Choroid plexus epithelial cell (primary cell): ENCODE measurements around the gene LGR5.

Experiments
- DNase-seq: peaks from one replicate; pipeline ENCODE4 v3.0.0-alpha.2; 2010; ENCODE audit warnings: low read depth
- H3K4me3 ChIP-seq: 2 replicates; pipeline ENCODE4 v1.5.1; 2011; ENCODE audit warnings: low read depth, mild to moderate bottlenecking, control low read depth, low read length, moderate library complexity
- TF ChIP-seq, protein P1 (sequence below): conservative IDR thresholded peaks from 2 replicates; pipeline ENCODE4 v1.5.1; 2011; ENCODE audit warnings: low read depth, mild to moderate bottlenecking, control low read depth, inconsistent platforms, low read length, moderate library complexity

Gene LGR5

DNA sequence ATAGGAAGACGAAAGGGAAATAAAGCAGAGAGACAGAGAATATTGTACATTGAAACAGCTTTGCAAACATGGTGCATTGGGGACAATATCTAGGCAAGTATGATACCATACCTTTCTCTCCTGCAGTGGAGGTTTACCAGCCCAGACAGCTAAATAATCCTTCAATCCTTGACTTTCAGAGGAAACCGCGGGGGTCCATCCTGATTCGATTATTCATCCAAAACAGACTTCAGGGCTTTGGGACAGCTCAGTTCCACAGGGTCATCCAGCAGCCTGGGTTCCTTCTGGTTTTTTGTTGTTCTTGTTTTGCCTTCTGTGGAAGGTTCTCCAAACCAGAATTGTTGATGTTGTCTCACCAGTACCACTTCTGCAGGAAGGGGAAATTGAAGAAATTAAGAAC, 81.5 kb downstream of the LGR5 start:
- no peak for DNase-seq
- no peak overlapping the region for H3K4me3 ChIP-seq
- TF ChIP-seq, protein P1, sequence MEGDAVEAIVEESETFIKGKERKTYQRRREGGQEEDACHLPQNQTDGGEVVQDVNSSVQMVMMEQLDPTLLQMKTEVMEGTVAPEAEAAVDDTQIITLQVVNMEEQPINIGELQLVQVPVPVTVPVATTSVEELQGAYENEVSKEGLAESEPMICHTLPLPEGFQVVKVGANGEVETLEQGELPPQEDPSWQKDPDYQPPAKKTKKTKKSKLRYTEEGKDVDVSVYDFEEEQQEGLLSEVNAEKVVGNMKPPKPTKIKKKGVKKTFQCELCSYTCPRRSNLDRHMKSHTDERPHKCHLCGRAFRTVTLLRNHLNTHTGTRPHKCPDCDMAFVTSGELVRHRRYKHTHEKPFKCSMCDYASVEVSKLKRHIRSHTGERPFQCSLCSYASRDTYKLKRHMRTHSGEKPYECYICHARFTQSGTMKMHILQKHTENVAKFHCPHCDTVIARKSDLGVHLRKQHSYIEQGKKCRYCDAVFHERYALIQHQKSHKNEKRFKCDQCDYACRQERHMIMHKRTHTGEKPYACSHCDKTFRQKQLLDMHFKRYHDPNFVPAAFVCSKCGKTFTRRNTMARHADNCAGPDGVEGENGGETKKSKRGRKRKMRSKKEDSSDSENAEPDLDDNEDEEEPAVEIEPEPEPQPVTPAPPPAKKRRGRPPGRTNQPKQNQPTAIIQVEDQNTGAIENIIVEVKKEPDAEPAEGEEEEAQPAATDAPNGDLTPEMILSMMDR, result no peak

DNA sequence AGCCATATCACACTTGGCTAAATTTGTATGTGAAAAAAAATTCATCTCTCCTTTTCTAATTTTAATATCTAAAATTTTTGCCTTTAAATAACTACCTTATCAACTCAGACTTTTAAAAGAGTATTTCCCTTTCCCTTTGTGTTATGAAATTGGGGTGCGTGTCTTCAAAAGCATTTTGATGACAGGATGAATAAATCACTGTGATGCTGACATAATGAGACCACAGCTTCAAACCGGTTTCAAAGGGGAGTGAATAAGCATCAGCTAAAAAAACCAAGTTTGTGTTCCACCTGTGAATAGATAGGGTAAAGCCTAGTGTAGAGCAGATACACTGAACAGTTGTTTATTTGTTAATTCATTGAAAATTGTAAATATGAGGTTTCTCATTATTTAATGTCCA, 85.0 kb downstream of the LGR5 start:
- DNase-seq, result no peak
- no peak overlapping the region for H3K4me3 ChIP-seq
- TF ChIP-seq, protein P1, result no peak

DNA sequence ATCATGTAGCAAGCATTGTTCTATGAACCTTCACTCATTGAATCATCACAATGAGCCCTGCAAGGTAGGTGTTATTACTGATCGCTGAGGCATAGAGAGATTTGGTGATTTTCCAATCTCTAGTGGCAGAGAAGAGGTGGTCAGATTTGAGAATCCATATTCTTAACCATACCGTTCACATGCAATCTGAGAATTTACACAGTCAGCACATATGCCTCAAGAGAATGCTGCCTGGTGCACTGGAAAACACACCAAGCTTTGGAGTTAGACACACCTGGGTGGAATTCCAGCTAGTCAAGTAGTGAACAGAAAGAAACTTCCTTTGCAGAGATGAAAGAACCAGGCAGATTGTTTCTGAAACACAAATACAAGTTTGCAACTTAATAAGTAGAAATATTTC, 94.1 kb downstream of the LGR5 start:
- no peak for DNase-seq
- TF ChIP-seq, protein P1, result no peak
- H3K4me3 ChIP-seq, result no peak overlapping the region

DNA sequence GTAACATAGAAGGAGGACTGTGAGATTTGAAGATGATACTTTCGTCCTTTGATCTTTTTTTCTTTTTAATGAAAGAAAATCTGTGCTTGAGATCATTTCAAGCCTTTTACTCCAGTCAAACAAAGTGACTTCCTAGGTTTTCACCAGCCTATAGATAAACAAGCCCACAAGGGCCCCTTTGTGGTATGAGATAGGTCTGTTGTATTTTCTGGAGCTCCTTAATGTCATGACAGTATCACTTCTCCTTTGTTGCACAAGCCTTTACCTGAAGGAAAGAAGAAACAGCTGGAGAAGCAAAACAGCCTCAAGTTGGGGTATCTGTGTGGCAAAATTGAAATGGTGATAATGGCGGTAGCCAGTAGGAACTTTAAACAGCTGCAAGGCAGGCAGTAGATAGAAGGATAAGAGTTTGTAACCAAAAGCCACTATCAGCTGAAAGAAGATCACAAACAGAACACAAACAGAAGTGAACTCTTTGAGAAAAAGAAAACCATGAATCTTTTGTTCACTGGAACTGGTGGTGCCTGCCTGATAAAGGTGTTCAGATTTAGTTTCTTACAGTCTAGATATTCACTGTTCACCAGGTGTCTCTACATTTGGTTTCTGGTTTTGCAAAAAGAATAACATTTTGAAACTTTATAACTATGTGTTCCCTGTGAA, 96.8 kb downstream of the LGR5 start:
- TF ChIP-seq, protein P1, result no peak
- DNase-seq, result no peak
- no peak overlapping the region for H3K4me3 ChIP-seq

DNA sequence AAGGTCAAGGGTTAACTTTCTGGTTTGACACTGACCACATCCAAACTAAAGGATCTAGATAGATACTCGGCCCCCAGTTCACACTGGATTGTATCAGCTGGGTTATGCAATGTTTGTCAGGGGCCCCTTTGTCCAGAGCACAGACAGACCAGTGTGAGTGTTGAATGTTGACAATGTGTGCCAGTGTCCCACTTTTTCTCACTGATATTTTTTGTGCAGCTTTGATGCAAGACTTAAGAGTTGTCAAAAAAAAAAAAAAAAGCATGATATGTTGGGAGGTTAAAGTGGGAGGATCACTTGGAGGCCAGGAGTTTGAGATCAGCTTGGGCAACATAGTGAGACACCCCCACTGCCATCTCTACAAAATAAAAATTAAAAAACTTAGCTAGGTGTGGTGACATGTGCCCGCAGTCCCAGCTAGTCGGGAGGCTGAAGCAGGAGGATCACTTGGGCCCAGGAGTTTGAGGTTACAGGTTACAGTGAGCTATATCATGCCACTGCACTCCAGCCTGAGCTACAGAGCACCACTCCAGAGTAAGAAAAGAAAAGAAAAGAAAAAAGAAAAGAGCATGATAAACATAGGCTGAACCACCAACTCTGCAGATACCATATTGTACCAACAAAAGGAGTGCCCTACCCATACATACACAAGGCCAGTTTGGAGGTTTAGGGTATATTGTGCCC, 97.5 kb downstream of the LGR5 start:
- TF ChIP-seq, protein P1, result no peak
- no peak overlapping the region for H3K4me3 ChIP-seq
- no peak for DNase-seq

DNA sequence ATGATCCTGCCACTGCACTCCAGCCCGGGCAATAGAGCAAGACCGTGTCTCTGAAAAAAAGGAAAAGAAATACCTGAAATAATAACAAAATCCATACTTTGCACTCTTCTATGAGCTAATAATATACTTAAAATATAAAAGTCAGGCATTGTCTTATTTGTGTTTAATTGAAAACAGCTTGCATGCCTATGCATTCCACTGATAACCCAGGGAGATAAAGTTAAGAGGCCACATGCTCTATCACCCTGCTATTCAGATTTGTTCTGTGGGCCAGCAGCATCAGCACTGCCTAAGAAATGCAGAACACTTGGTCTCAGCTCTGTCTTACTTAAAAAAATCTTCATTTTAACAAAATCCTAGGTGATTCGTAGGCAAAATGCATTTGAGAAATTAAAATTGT, 99.2 kb downstream of the LGR5 start:
- DNase-seq, result no peak
- H3K4me3 ChIP-seq, result no peak overlapping the region
- TF ChIP-seq, protein P1, result no peak

DNA sequence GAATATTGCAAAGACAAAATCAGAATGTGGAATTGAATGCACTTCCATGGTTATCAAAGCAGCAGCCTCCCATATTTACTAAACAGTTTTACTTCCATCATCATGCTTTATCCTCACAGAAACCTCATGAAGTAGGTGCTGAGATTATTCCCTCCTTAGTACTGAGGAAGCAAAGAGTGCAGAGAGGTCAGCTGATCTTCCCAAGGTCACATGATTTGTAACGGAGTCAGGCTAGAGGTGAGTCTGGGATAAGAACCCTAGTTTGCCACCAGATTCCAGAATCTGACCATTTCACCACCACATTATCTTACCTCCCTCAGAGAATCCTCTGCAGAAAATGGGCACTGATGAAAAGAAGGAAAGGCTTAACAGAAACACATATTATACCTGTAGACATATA, 102.0 kb downstream of the LGR5 start:
- no peak overlapping the region for H3K4me3 ChIP-seq
- TF ChIP-seq, protein P1, result no peak
- DNase-seq, result no peak
